Gastrocnemius medialis (tissue), 4 donors: ENCODE data around the gene MRPL12. TPM values are rescaled to one million over a fixed set of nuclear protein-coding genes. Genes with fewer than 3 reads are reported as not detected.

ENCODE experiments used
- ATAC-seq, 2 donors: fragments of 150-250 bp; one replicate each; pipeline ENCODE4 v1.9.1; 2016
- DNase-seq, 2 donors: peaks; one replicate each; pipeline ENCODE4 v3.0.0-alpha.2; 2019
- H3K27ac ChIP-seq, 4 donors: fragments of 200-600 bp; sonication (generic); 1 replicate in 1 of 4; 2 replicates in 3 of 4; pipeline ENCODE4 v1.5.1; 2016 to 2018; ENCODE audit warnings: mild to moderate bottlenecking in 2 of 4, moderate library complexity in 1 of 4
- H3K27me3 ChIP-seq, 3 donors: fragments of 200-600 bp; sonication (generic) in 2 of 3; 1 replicate in 1 of 3; 2 replicates in 2 of 3; pipeline versions ENCODE4 v1.5.1 to v1.6.0; 2016 to 2019; ENCODE audit warnings: mild to moderate bottlenecking in 1 of 3, moderate library complexity in 1 of 3
- H3K36me3 ChIP-seq, 2 donors: fragments of 200-600 bp; sonication (generic) in 1 of 2; one replicate each; pipeline ENCODE4 v1.5.1; 2017 to 2018
- H3K4me1 ChIP-seq, 2 donors: fragments of 200-600 bp; sonication (generic) in 1 of 2; one replicate each; pipeline ENCODE4 v1.5.1; 2016 to 2017; ENCODE audit warnings: mild to moderate bottlenecking in 2 of 2
- H3K4me3 ChIP-seq, 4 donors: fragments of 200-600 bp; sonication (generic) in 3 of 4; 1 replicate in 1 of 4; 2 replicates in 3 of 4; pipeline ENCODE4 v1.5.1; 2016 to 2019; ENCODE audit warnings: mild to moderate bottlenecking in 2 of 4
- H3K9me3 ChIP-seq, 3 donors: fragments of 200-600 bp; sonication (generic) in 2 of 3; 1 replicate in 1 of 3; 2 replicates in 2 of 3; pipeline ENCODE4 v1.5.1; 2016 to 2019
- CTCF ChIP-seq, 5 experiments: fragments of 450-650 bp in 3 of 5; fragments of 200-600 bp in 2 of 5; sonication (generic) in 2 of 5; IDR thresholded peaks in 4 of 5; conservative IDR thresholded peaks in 1 of 5; 1 replicate in 4 of 5; 2 replicates in 1 of 5; pipeline ENCODE4 v1.5.1; 2016 to 2019; ENCODE audit warnings: antibody characterized with exemption in 5 of 5, mild to moderate bottlenecking in 3 of 5, moderate library complexity in 3 of 5
- POLR2A ChIP-seq, 2 donors: fragments of 450-650 bp; IDR thresholded peaks; one replicate each; pipeline ENCODE4 v1.6.1; 2017; ENCODE audit warnings: antibody characterized with exemption in 2 of 2, mild to moderate bottlenecking in 2 of 2, moderate library complexity in 2 of 2
- in situ Hi-C, 4 donors: fragments of 200-750 bp; cut with MboI; loops; one replicate each; pipeline versions ENCODE4 v1.15.0 to v1.8.0; 2017; ENCODE audit warnings: low sequenced_read_pairs in 4 of 4
- intact Hi-C: fragments of 100-400 bp; cut with DNase I; formaldehyde crosslinking; loops from one replicate; pipeline ENCODE4 v1.15.1; 2023; ENCODE audit warnings: low total_unique reads
- total RNA-seq, 4 donors: library from RNA; depleted of rRNA; stranded (reverse); fragments of >200 nt; gene quantifications; one replicate each; pipeline versions ENCODE4 v1.1.0 to v1.2.3, GENCODE V29; 2016

The MRPL12 gene
- total RNA-seq, 4 donors from 2014 or later, result 79.1 to 117 (median 94.1) TPM

GRCh38 chr17:81691196-81691595 is 12.0 kb upstream of the MRPL12 start:
- Histone ChIP-seq H3K4me3 (no peak overlapping the region), H3K27ac (no peak overlapping the region), H3K9me3 (no peaks in the 10 kb centered on the region), H3K27me3 (no peaks in the 10 kb centered on the region), H3K36me3 (peaks cover 0 to 100% of the 10 kb centered on the region in 2 donors), H3K4me1 (no peaks in the 10 kb centered on the region)
- ATAC-seq (no peak), DNase-seq (no peak)
- no peak for TF ChIP-seq CTCF (IDR thresholded peaks at IDR 0.05 in 4 of 5, conservative IDR thresholded peaks at IDR 0.05 in 1 of 5)
- TF ChIP-seq POLR2A (IDR thresholded peaks at IDR 0.05), result no peak
- intact Hi-C loops (no loop called here), in situ Hi-C loops (no loop called here)

GRCh38 chr17:81691608-81692007 is 11.6 kb upstream of the MRPL12 start:
- TF ChIP-seq CTCF (IDR thresholded peaks at IDR 0.05 in 4 of 5, conservative IDR thresholded peaks at IDR 0.05 in 1 of 5) (no peak), POLR2A (IDR thresholded peaks at IDR 0.05) (no peak)
- peaks cover 0 to 100% of the 10 kb centered on the region in 2 donors for H3K36me3 ChIP-seq
- in situ Hi-C loops, result no loop called here
- no peak overlapping the region for H3K4me3 ChIP-seq
- DNase-seq (no peak), ATAC-seq (no peak)
- H3K9me3 ChIP-seq, result no peaks in the 10 kb centered on the region
- intact Hi-C loops, result no loop called here
- no peaks in the 10 kb centered on the region for H3K4me1 ChIP-seq
- H3K27me3 ChIP-seq, result no peaks in the 10 kb centered on the region
- no peak overlapping the region for H3K27ac ChIP-seq

- TF ChIP-seq CTCF (IDR thresholded peaks at IDR 0.05 in 4 of 5, conservative IDR thresholded peaks at IDR 0.05 in 1 of 5) (no peak), POLR2A (IDR thresholded peaks at IDR 0.05) (no peak)
- Histone ChIP-seq H3K9me3 (no peaks in the 10 kb centered on the region), H3K27ac (no peak overlapping the region), H3K4me3 (no peak overlapping the region), H3K27me3 (no peaks in the 10 kb centered on the region), H3K36me3 (peaks cover 0 to 95% of the 10 kb centered on the region in 2 donors), H3K4me1 (peaks cover 0 to 16% of the 10 kb centered on the region in 2 donors)
- ATAC-seq (no peak), DNase-seq (no peak)
- intact Hi-C loops, result no loop called here
- in situ Hi-C loops, result no loop called here
Observed at GRCh38 chr17:81693509-81694210, 9.5 kb upstream of the MRPL12 start.

- TF ChIP-seq CTCF (IDR thresholded peaks at IDR 0.05 in 4 of 5, conservative IDR thresholded peaks at IDR 0.05 in 1 of 5), result no peak
- TF ChIP-seq POLR2A (IDR thresholded peaks at IDR 0.05), result no peak
- intact Hi-C loops (no loop called here), in situ Hi-C loops (no loop called here)
- DNase-seq (no peak), ATAC-seq (no peak)
- Histone ChIP-seq H3K36me3 (peaks cover 0 to 95% of the 10 kb centered on the region in 2 donors), H3K4me1 (peaks cover 0 to 16% of the 10 kb centered on the region in 2 donors), H3K4me3 (no peak overlapping the region), H3K27me3 (no peaks in the 10 kb centered on the region), H3K9me3 (no peaks in the 10 kb centered on the region), H3K27ac (no peak overlapping the region)
Observed at GRCh38 chr17:81694810-81695209, 8.4 kb upstream of the MRPL12 start.

GRCh38 chr17:81695211-81695610 is 8.0 kb upstream of the MRPL12 start:
- Histone ChIP-seq H3K9me3 (no peaks in the 10 kb centered on the region), H3K4me1 (peaks cover 0 to 16% of the 10 kb centered on the region in 2 donors), H3K4me3 (no peak overlapping the region), H3K27me3 (no peaks in the 10 kb centered on the region), H3K27ac (no peak overlapping the region), H3K36me3 (peaks cover 0 to 92% of the 10 kb centered on the region in 2 donors)
- DNase-seq, result no peak
- no peak for ATAC-seq
- intact Hi-C loops (no loop called here), in situ Hi-C loops (no loop called here)
- TF ChIP-seq POLR2A (IDR thresholded peaks at IDR 0.05) (no peak), CTCF (IDR thresholded peaks at IDR 0.05 in 4 of 5, conservative IDR thresholded peaks at IDR 0.05 in 1 of 5) (no peak)
